Measurements from ENCODE around the gene RAB31. TPM values are rescaled to one million over a fixed set of nuclear protein-coding genes. Genes with fewer than 3 reads are reported as not detected.

The RAB31 gene
- total RNA-seq, 1 donor from 2014 or later: 36.0 TPM

DNA sequence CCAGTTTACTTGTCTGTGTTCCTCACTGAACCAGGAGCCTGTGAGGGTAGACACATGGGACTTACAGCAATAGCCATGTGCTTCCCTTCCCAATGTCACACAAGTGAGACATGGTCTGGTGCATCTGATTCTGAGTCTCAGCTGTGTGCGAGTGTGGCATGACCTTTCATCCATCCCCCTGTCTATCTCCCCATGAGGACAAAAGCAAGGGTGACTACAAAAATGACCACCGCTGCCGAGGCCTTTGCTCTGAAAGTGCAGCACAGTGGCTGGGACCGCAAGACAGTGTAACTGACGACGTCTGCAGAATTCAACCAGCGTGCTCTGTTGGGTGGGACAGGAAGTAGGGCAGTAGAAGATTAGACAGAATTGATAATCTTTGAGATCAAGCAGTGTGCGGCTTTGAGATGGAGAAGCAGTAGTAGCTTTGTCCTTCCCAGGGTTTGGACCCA is 50.5 kb downstream of the RAB31 start:
- TF ChIP-seq, protein P1, sequence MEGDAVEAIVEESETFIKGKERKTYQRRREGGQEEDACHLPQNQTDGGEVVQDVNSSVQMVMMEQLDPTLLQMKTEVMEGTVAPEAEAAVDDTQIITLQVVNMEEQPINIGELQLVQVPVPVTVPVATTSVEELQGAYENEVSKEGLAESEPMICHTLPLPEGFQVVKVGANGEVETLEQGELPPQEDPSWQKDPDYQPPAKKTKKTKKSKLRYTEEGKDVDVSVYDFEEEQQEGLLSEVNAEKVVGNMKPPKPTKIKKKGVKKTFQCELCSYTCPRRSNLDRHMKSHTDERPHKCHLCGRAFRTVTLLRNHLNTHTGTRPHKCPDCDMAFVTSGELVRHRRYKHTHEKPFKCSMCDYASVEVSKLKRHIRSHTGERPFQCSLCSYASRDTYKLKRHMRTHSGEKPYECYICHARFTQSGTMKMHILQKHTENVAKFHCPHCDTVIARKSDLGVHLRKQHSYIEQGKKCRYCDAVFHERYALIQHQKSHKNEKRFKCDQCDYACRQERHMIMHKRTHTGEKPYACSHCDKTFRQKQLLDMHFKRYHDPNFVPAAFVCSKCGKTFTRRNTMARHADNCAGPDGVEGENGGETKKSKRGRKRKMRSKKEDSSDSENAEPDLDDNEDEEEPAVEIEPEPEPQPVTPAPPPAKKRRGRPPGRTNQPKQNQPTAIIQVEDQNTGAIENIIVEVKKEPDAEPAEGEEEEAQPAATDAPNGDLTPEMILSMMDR (IDR thresholded peaks at IDR 0.05): no peak
- ATAC-seq (ENCODE audit: low read depth): no peak
- H3K27ac Mint-ChIP-seq: no peak overlapping the region

DNA sequence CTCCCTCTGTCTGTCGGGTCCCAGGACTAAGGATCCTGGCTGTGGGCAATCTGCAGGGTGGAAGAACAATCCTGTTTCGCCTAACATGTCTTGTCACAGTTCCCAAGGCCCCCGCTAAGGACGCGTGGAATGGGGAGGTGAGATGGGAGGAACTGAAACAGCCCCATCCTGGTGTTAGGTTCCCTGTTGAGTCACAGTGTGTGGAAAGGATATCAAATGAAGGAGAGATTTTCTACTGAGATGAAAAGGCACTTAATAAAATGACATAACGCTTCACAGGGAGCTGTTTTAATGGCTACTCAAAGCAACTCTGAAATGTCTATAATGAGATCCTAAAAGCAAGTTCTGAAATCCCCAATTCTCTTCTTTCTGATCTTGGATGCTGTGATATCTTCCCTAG is 52.5 kb downstream of the RAB31 start:
- POLR2A ChIA-PET: no interaction called here
- H3K9me3 Mint-ChIP-seq: peaks cover 2% of the 10 kb centered on the region
- H3K27me3 Mint-ChIP-seq: no peaks in the 10 kb centered on the region
- no peak overlapping the region for H3K4me3 Mint-ChIP-seq
- CTCF ChIA-PET: no interaction called here
- ATAC-seq (ENCODE audit: low read depth) (no peak), DNase-seq (no peak)
- H3K36me3 Mint-ChIP-seq (ENCODE audit: low read depth): peaks cover 9% of the 10 kb centered on the region
- TF ChIP-seq, protein P1 (IDR thresholded peaks at IDR 0.05): no peak
- no peak overlapping the region for H3K27ac Mint-ChIP-seq
- intact Hi-C loops (cut with micrococcal nuclease): no loop called here
- peaks cover 11% of the 10 kb centered on the region for H3K4me1 Mint-ChIP-seq

More for the DNA sequence above, 50.5 kb downstream of the RAB31 start:
- Mint-ChIP-seq H3K36me3 (ENCODE audit: low read depth) (peaks cover 9% of the 10 kb centered on the region), H3K27me3 (no peaks in the 10 kb centered on the region), H3K4me1 (peaks cover 25% of the 10 kb centered on the region), H3K4me3 (no peak overlapping the region), H3K9me3 (peaks cover 2% of the 10 kb centered on the region)
- ChIA-PET POLR2A (no interaction called here), CTCF (interaction anchor here (0.7 kb wide), 1 partner anchor 14 kb away, joined by 3 read pairs; no protein-coding TSS in a partner anchor)
- DNase-seq: no peak
- intact Hi-C loops (cut with micrococcal nuclease): no loop called here

DNA sequence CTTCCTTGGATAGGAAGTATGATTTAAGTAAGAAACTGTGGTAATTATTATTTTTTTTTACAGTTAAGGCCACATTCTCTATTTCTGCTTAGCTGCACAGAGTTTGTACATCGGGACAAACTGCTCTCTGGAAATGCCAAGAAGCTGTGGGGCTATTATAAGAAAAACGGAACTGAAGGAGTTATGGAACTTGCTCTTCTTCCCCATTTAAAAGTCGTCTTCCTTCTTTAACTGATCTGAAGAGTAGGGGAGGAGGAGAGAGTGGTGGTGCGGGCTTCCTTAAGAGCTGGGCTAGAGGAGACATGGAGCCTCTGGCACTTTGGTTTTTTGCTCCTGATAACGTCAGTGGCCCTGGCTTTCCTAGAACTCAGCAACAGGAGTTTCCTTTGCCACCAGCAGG is 54.4 kb downstream of the RAB31 start:
- intact Hi-C loops (cut with micrococcal nuclease): no loop called here
- Mint-ChIP-seq H3K27me3 (no peaks in the 10 kb centered on the region), H3K4me3 (no peak overlapping the region), H3K9me3 (peaks cover 2% of the 10 kb centered on the region), H3K36me3 (ENCODE audit: low read depth) (peaks cover 13% of the 10 kb centered on the region), H3K4me1 (peaks cover 7% of the 10 kb centered on the region), H3K27ac (no peak overlapping the region)
- DNase-seq (no peak), ATAC-seq (ENCODE audit: low read depth) (no peak)
- TF ChIP-seq, protein P1 (IDR thresholded peaks at IDR 0.05): no peak
- POLR2A ChIA-PET: no interaction called here
- CTCF ChIA-PET: interaction anchor here (1.3 kb wide), 1 partner anchor 9 kb away, joined by 4 read pairs; no protein-coding TSS in a partner anchor

DNA sequence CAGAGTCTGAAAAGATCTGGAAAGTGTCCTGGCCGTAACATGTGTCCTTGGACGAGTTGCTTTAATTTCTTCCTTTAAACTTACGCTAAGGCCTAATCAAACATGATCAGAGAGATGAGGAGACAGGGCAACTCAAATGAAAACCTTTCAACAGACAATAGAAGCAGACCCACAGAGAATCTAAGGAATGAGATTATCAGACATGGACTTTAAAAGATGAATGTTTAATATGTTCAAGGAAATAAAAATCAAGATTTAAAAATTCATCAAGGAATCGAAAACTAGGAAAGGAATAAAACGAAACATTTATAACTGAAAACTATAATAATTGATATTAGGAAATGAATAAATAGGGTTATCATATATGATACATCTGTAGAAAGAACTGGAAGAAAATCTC is 55.1 kb downstream of the RAB31 start:
- DNase-seq: no peak
- H3K27ac Mint-ChIP-seq: no peak overlapping the region
- H3K27me3 Mint-ChIP-seq: no peaks in the 10 kb centered on the region
- H3K4me3 Mint-ChIP-seq: no peak overlapping the region
- POLR2A ChIA-PET: no interaction called here
- ATAC-seq (ENCODE audit: low read depth): no peak
- peaks cover 9% of the 10 kb centered on the region for H3K4me1 Mint-ChIP-seq
- TF ChIP-seq, protein P1 (IDR thresholded peaks at IDR 0.05): no peak
- peaks cover 2% of the 10 kb centered on the region for H3K9me3 Mint-ChIP-seq
- CTCF ChIA-PET: no interaction called here
- H3K36me3 Mint-ChIP-seq (ENCODE audit: low read depth): peaks cover 15% of the 10 kb centered on the region
- intact Hi-C loops (cut with micrococcal nuclease): no loop called here

DNA sequence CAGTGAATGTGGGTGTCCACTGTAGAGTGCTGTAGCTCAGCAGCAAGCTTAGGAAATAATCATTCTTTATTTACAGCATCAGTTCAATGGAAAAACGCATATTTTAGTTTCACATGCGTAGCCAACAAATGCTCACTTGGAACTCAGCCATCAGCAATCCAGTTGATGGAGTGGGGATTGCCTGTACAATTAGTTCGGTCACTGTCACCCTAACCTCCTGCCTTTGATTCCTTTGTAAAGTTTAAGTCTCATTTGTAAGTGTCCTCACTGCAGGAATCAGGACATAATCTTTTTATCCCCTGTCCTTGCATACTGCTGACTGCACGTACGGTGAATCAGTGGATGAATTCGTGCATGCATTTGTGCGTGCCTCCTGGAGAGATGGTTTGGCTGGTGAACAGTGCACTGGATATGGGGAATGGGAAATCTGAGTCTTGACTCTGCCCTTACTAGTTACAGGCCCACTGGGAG is 55.9 kb downstream of the RAB31 start:
- CTCF ChIA-PET: interaction anchor here (0.6 to 0.9 kb wide), 2 partner anchors 9 to 80 kb away, joined by 3 read pairs; no protein-coding TSS in a partner anchor
- POLR2A ChIA-PET: no interaction called here

More for the DNA sequence above, 55.9 kb downstream of the RAB31 start:
- Mint-ChIP-seq H3K36me3 (ENCODE audit: low read depth) (peaks cover 12% of the 10 kb centered on the region), H3K4me1 (peaks cover 5% of the 10 kb centered on the region), H3K27ac (no peak overlapping the region), H3K9me3 (peaks cover 2% of the 10 kb centered on the region), H3K4me3 (no peak overlapping the region), H3K27me3 (no peaks in the 10 kb centered on the region)
- ATAC-seq (ENCODE audit: low read depth): no peak
- DNase-seq: no peak
- TF ChIP-seq, protein P1 (IDR thresholded peaks at IDR 0.05): no peak
- intact Hi-C loops (cut with micrococcal nuclease): no loop called here
